ENCODE results near the gene DSG3.
"Not testable (repeated sequence)": the region's sequence is repeated elsewhere in the genome, so short reads cannot be mapped to it uniquely, and the experiment has no call there.

The DSG3 gene

DNA sequence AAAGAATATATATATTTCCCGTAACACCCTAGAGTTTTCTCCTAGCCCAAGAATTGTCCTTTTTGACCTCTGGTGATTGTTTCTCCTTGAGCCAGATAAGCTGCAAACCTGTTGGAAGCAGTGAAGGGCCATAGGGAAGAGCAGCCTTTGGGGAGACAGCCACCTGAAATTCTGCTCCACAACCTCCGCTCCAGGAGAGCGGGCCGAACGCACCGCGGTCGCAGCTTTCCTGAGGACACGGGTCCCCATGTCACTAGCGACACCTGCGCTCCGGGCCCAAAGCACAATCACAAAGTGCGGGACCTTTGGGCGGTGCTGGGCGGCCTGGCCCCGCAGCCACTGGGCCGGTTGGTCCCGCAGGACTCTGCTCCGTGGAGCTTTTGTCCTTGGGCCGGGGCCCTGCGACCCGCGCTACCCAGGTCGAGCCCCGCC lies 49.9 kb downstream of the DSG3 start:
- Mint-ChIP-seq H3K4me1 (peaks cover 3% of the 10 kb centered on the region), H3K9me3 (no peaks in the 10 kb centered on the region), H3K4me3 (peak overlapping the region; percentile 24), H3K27me3 (peaks cover 22% of the 10 kb centered on the region), H3K27ac (no peak overlapping the region), H3K36me3 (no peaks in the 10 kb centered on the region)

DNA sequence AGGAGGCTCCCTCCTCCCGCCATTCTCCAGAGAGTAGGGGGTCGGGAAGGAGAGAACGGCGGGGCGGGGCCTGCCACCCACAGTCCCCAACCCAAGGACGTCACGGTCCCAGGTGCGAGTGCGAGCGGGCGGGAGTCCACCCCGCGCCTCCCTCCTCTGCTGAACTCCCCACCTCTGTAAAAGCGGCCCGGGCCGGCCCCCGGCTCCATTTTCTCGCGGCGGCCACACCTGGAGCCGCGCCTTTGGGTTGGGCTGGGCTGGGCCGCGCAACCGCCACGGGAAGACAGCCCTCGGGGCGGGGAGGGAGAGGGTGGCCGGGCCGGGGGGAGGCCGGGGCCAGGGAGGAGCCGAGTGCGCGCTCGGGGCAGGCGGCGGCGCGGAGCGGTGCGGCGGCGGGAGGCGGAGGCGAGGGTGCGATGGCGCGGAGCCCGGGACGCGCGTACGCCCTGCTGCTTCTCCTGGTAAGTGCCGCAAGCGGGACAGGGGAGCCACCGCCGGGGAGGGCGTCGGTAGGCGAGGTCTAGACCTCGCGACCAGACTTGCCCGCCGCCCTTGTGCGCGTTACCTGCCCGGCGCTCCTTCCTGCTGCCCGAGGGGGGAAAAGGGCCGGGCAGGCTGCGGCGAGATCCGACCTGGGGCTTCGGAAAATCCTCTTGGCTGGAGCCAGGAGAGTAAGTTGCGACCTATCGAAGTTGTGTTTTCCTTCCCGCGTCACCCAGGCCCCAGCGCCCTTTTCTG lies 50.5 kb downstream of the DSG3 start, which contains the start of gene DSG2:
Gene DSG2 (plus strand): TSS at position 342 of the 738 bp plus-strand sequence. CDS start 75 bp downstream, at position 417.
- no peak within 1 kb of the TSS for H3K27ac Mint-ChIP-seq
- H3K4me1 Mint-ChIP-seq, result peaks cover 3% of the 10 kb centered on the region
- no peaks in the 10 kb centered on the region for H3K36me3 Mint-ChIP-seq
- peaks cover 22% of the 10 kb centered on the region for H3K27me3 Mint-ChIP-seq
- peak within 1 kb of the TSS; percentile 75 for H3K4me3 Mint-ChIP-seq
- no peaks in the 10 kb centered on the region for H3K9me3 Mint-ChIP-seq

GRCh38 chr18:31498574-31499524 lies 51.3 kb downstream of the DSG3 start:
- Mint-ChIP-seq H3K36me3 (no peaks in the 10 kb centered on the region), H3K9me3 (no peaks in the 10 kb centered on the region), H3K27ac (no peak overlapping the region), H3K4me1 (peaks cover 3% of the 10 kb centered on the region), H3K4me3 (peak overlapping the region; percentile 75), H3K27me3 (peaks cover 22% of the 10 kb centered on the region)

DNA sequence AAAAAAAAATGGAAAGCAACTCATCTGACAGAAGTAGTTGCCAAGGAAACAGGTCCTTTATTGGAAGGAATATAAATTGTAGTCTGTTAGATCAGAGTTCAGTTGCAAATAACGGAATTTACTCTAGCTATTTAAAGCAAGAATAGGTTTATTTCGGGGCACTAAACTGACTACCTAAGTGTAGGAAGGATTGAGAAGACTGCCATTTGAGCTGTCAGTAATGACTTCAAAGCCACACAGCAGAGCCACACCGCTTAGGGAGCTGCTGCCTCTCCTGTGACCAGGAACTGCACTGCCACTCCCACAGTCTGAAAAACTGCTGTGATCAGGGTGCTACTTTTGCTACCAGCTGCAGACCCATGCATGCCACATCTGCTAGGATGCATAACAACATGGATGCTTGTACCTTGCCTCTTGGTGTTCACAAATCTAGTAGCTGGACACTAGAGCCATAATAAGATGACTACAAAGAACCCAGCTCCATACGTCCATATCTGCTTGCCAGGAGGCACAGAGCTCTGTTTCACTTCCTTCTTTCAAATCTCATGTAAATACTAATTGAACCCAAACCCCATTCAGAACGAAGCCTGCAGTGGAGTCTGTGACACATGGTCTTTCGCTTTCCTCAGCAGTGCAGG lies 52.6 kb downstream of the DSG3 start:
- no peaks in the 10 kb centered on the region for H3K36me3 Mint-ChIP-seq
- no peaks in the 10 kb centered on the region for H3K9me3 Mint-ChIP-seq
- H3K4me3 Mint-ChIP-seq, result no peak overlapping the region
- H3K4me1 Mint-ChIP-seq, result peaks cover 3% of the 10 kb centered on the region
- H3K27me3 Mint-ChIP-seq, result peaks cover 22% of the 10 kb centered on the region
- H3K27ac Mint-ChIP-seq, result no peak overlapping the region

GRCh38 chr18:31503011-31503410 lies 55.5 kb downstream of the DSG3 start:
- Mint-ChIP-seq H3K4me1 (peaks cover 3% of the 10 kb centered on the region), H3K9me3 (no peaks in the 10 kb centered on the region), H3K27ac (no peak overlapping the region), H3K36me3 (no peaks in the 10 kb centered on the region), H3K4me3 (no peak overlapping the region), H3K27me3 (peaks cover 17% of the 10 kb centered on the region)

DNA sequence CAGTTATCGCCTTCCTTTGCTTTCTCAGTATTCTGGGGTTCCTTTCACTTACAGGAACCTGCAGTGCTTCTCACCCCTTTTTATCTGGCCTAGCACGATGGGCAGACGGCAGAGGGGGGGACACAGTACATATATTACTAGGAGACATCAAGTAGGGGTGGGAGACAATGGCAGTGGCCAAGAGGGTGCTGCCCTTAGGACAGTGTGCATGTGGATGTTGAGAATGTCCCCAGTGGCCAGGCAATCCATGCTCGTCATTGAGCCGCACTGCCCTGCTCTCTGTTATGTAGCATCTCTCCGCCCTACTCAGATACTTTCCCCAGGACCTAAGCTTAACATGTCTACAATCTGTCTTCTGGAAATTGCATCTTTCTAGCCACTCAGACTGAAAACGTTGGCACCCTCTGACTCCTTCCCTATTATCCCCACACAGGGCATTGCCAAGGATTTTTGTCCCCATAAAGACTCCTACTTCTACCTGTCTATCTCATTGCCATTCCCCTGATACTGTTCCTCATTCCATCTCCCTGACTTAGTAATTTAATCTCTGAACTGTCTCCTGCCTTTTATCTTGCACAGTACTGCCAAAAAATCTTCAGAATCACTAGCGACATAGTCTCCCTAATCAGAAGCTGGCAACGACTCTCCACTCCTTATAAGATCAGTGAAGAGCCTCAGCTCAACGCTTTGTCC lies 57.1 kb downstream of the DSG3 start:
- H3K36me3 Mint-ChIP-seq, result no peaks in the 10 kb centered on the region
- no peaks in the 10 kb centered on the region for H3K4me1 Mint-ChIP-seq
- H3K27ac Mint-ChIP-seq, result no peak overlapping the region
- H3K4me3 Mint-ChIP-seq, result no peak overlapping the region
- no peaks in the 10 kb centered on the region for H3K9me3 Mint-ChIP-seq
- peaks cover 11% of the 10 kb centered on the region for H3K27me3 Mint-ChIP-seq

GRCh38 chr18:31505156-31505555 lies 57.6 kb downstream of the DSG3 start:
- H3K27ac Mint-ChIP-seq, result no peak overlapping the region
- peaks cover 11% of the 10 kb centered on the region for H3K27me3 Mint-ChIP-seq
- no peaks in the 10 kb centered on the region for H3K36me3 Mint-ChIP-seq
- H3K4me1 Mint-ChIP-seq, result no peaks in the 10 kb centered on the region
- no peaks in the 10 kb centered on the region for H3K9me3 Mint-ChIP-seq
- H3K4me3 Mint-ChIP-seq, result no peak overlapping the region

- no peak overlapping the region for H3K27ac Mint-ChIP-seq
- no peak overlapping the region for H3K4me3 Mint-ChIP-seq
- H3K4me1 Mint-ChIP-seq, result no peaks in the 10 kb centered on the region
- no peaks in the 10 kb centered on the region for H3K36me3 Mint-ChIP-seq
- no peaks in the 10 kb centered on the region for H3K9me3 Mint-ChIP-seq
- H3K27me3 Mint-ChIP-seq, result peaks cover 7% of the 10 kb centered on the region
Observed at GRCh38 chr18:31506024-31506742, 58.6 kb downstream of the DSG3 start.

DNA sequence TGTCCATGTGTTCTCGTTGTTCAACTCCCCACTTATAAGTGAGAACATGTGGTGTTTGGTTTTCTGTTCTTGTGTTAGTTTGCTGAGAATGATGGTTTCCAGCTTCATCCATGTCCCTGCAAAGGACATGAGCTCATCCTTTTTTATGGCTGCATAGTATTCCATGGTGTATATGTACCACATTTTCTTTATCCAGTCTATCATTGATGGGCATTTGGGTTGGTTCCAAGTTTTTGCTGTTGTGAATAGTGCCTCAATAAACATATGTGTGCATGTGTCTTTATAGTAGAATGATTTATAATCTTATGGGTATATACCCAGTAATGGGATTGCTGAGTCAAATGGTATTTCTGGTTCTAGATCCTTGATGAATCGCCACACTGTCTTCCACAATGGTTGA lies 59.6 kb downstream of the DSG3 start:
- not testable (repeated sequence) for H3K4me1 Mint-ChIP-seq, H3K27ac Mint-ChIP-seq, H3K36me3 Mint-ChIP-seq, H3K4me3 Mint-ChIP-seq, H3K9me3 Mint-ChIP-seq, H3K27me3 Mint-ChIP-seq

DNA sequence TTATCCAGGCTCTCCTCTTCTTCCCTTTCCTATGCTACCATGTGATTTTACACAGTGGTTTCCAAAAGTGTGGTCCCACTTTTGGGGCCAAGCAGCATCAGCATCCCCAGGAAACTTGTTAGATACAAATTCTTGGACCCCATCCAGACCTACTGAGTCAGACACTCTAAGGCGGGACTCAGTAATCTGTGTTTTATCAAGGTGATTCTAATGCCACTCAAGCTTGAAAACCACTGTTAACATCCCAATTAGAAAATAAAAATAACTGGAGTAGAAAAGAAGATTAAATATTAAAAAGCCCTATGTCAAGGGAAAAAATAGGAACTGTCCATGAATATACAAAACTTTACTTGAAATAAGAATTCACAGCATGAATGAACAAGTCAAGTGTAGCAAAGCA lies 61.2 kb downstream of the DSG3 start:
- no peak overlapping the region for H3K4me3 Mint-ChIP-seq
- no peak overlapping the region for H3K27ac Mint-ChIP-seq
- H3K4me1 Mint-ChIP-seq, result no peaks in the 10 kb centered on the region
- peaks cover 3% of the 10 kb centered on the region for H3K27me3 Mint-ChIP-seq
- H3K9me3 Mint-ChIP-seq, result no peaks in the 10 kb centered on the region
- H3K36me3 Mint-ChIP-seq, result no peaks in the 10 kb centered on the region

- peaks cover 3% of the 10 kb centered on the region for H3K27me3 Mint-ChIP-seq
- H3K9me3 Mint-ChIP-seq, result no peaks in the 10 kb centered on the region
- H3K36me3 Mint-ChIP-seq, result no peaks in the 10 kb centered on the region
- H3K4me1 Mint-ChIP-seq, result no peaks in the 10 kb centered on the region
- no peak overlapping the region for H3K4me3 Mint-ChIP-seq
- H3K27ac Mint-ChIP-seq, result no peak overlapping the region
Observed at GRCh38 chr18:31509571-31509970, 62.0 kb downstream of the DSG3 start.

GRCh38 chr18:31510319-31510718 lies 62.8 kb downstream of the DSG3 start:
- peaks cover 3% of the 10 kb centered on the region for H3K27me3 Mint-ChIP-seq
- H3K36me3 Mint-ChIP-seq, result no peaks in the 10 kb centered on the region
- no peaks in the 10 kb centered on the region for H3K4me1 Mint-ChIP-seq
- no peak overlapping the region for H3K4me3 Mint-ChIP-seq
- no peaks in the 10 kb centered on the region for H3K9me3 Mint-ChIP-seq
- no peak overlapping the region for H3K27ac Mint-ChIP-seq

DNA sequence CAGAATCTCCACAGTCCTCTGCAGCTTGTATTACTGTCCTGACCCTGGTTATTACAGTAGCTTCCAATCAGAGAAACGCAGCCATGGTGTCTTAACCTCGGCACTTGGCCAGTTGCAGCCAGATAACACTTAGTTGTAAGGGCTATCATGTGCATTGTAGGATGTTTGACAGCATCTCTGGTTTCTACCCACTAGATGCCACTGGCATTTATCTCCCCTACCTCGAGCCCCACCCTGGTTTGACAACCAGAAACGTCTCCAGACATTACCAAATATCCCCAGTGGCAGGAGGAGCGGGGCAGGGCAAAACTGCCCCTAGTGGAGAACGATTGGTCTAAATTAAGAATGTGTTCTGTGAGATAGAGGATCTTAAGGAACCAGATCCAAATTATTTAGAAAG lies 63.6 kb downstream of the DSG3 start:
- Mint-ChIP-seq H3K4me3 (no peak overlapping the region), H3K27ac (no peak overlapping the region), H3K27me3 (peaks cover 3% of the 10 kb centered on the region), H3K9me3 (no peaks in the 10 kb centered on the region), H3K36me3 (no peaks in the 10 kb centered on the region), H3K4me1 (no peaks in the 10 kb centered on the region)

- no peak overlapping the region for H3K27ac Mint-ChIP-seq
- no peaks in the 10 kb centered on the region for H3K9me3 Mint-ChIP-seq
- no peaks in the 10 kb centered on the region for H3K4me1 Mint-ChIP-seq
- H3K4me3 Mint-ChIP-seq, result no peak overlapping the region
- no peaks in the 10 kb centered on the region for H3K36me3 Mint-ChIP-seq
- H3K27me3 Mint-ChIP-seq, result peaks cover 3% of the 10 kb centered on the region
Observed at GRCh38 chr18:31512203-31512764, 64.7 kb downstream of the DSG3 start.
